Activated CD8-positive, alpha-beta T cell treated with anti-CD3 and anti-CD28 coated beads for 36 hours (primary cell): ENCODE measurements around the gene TRAPPC3L. TPM values are rescaled to one million over a fixed set of nuclear protein-coding genes. Genes with fewer than 3 reads are reported as not detected.

Experiments used
- ATAC-seq: fragments of 200-7000 bp; cut with Tn5 transposase; one replicate; pipeline ENCODE4 v1.10.0; 2021; ENCODE audit warnings: mild to moderate bottlenecking, moderate library complexity
- CTCF ChIA-PET: fragments of 350-600 bp; sonication (Branson Sonifier 250); formaldehyde crosslinking; loops from one replicate; lab custom pipeline; 2021; ENCODE audit warnings: antibody characterized with exemption; lab: Charles Lee
- POLR2A ChIA-PET: fragments of 350-600 bp; sonication (Branson Sonifier 250); formaldehyde crosslinking; loops from one replicate; lab custom pipeline; 2021; ENCODE audit warnings: antibody characterized with exemption; lab: Charles Lee
- DNase-seq: peaks from one replicate; pipeline ENCODE4 v3.0.0-alpha.2; 2020
- H3K27ac Mint-ChIP-seq: one replicate; pipeline ENCODE4 v1.8.0; 2021; ENCODE audit warnings: mild to moderate bottlenecking, mixed read lengths
- H3K27me3 Mint-ChIP-seq: one replicate; pipeline ENCODE4 v1.8.0; 2021; ENCODE audit warnings: mixed read lengths
- H3K36me3 Mint-ChIP-seq: one replicate; pipeline ENCODE4 v1.8.0; 2021; ENCODE audit warnings: low read depth, mixed read lengths
- H3K4me1 Mint-ChIP-seq: one replicate; pipeline ENCODE4 v1.8.0; 2021; ENCODE audit warnings: low read depth, mixed read lengths
- H3K4me3 Mint-ChIP-seq: one replicate; pipeline ENCODE4 v1.8.0; 2021; ENCODE audit warnings: mild to moderate bottlenecking, moderate library complexity, mixed read lengths
- H3K9me3 Mint-ChIP-seq: one replicate; pipeline ENCODE4 v1.8.0; 2021; ENCODE audit warnings: mixed read lengths
- CTCF ChIP-seq: fragments of 200-600 bp; IDR thresholded peaks from one replicate; pipeline ENCODE4 v1.8.0; 2022; ENCODE audit warnings: antibody characterized with exemption, mild to moderate bottlenecking
- intact Hi-C: fragments of 100-400 bp; cut with micrococcal nuclease; formaldehyde crosslinking; loops from one replicate; pipeline ENCODE4 v1.10.0; 2022
- total RNA-seq, 2 experiments: library from RNA; stranded (reverse); gene quantifications; one replicate each; pipeline ENCODE4 v1.2.3, GENCODE V29; 2021

The TRAPPC3L gene
- total RNA-seq, 2 experiments from 2014 or later = not detected

GRCh38 chr6:116564921-116565872 lies 19.7 kb upstream of the TRAPPC3L start:
- intact Hi-C loops = loop anchor here (10.0 kb wide), 1 partner anchor 280 kb away; no protein-coding TSS in a partner anchor

GRCh38 chr6:116564311-116564710 lies 18.8 kb upstream of the TRAPPC3L start:
- Mint-ChIP-seq H3K27me3 (peaks cover 2% of the 10 kb centered on the region), H3K27ac (no peak overlapping the region), H3K9me3 (no peaks in the 10 kb centered on the region), H3K4me1 (peaks cover 6% of the 10 kb centered on the region), H3K4me3 (no peak overlapping the region), H3K36me3 (no peaks in the 10 kb centered on the region)
- intact Hi-C loops = loop anchor here (10.0 kb wide), 1 partner anchor 280 kb away; no protein-coding TSS in a partner anchor
- DNase-seq (no peak), ATAC-seq (no peak)
- no peak for TF ChIP-seq CTCF
- POLR2A ChIA-PET = no interaction called here
- CTCF ChIA-PET = interaction anchor here (1.5 to 2.4 kb wide), 5 partner anchors 13 to 296 kb away, joined by 3 to 11 read pairs (median 7); no protein-coding TSS in a partner anchor

More at GRCh38 chr6:116564921-116565872, 19.7 kb upstream of the TRAPPC3L start:
- Mint-ChIP-seq H3K27me3 (peaks cover 2% of the 10 kb centered on the region), H3K36me3 (no peaks in the 10 kb centered on the region), H3K4me3 (peak overlapping the region; percentile 23), H3K9me3 (no peaks in the 10 kb centered on the region), H3K4me1 (peaks cover 12% of the 10 kb centered on the region), H3K27ac (no peak overlapping the region)
- ChIA-PET POLR2A (no interaction called here), CTCF (interaction anchor here (0.8 to 2.4 kb wide), 5 partner anchors 10 to 297 kb away, joined by 4 to 10 read pairs (median 7); no protein-coding TSS in a partner anchor)
- no peak for TF ChIP-seq CTCF
- peak; percentile 56 for ATAC-seq
- DNase-seq = peak; percentile 30

GRCh38 chr6:116563830-116564229 lies 18.3 kb upstream of the TRAPPC3L start:
- H3K9me3 Mint-ChIP-seq = no peaks in the 10 kb centered on the region
- H3K27ac Mint-ChIP-seq = no peak overlapping the region
- peaks cover 1% of the 10 kb centered on the region for H3K4me1 Mint-ChIP-seq
- DNase-seq = no peak
- ATAC-seq = no peak
- no peaks in the 10 kb centered on the region for H3K36me3 Mint-ChIP-seq
- intact Hi-C loops = loop anchor here (10.0 kb wide), 1 partner anchor 279 kb away; no protein-coding TSS in a partner anchor
- CTCF ChIA-PET = interaction anchor here (1.0 to 2.4 kb wide), 9 partner anchors 9 to 346 kb away, joined by 3 to 13 read pairs (median 4); partner anchors contain the start of gene TRAPPC3L
- no peak for TF ChIP-seq CTCF
- H3K27me3 Mint-ChIP-seq = peaks cover 2% of the 10 kb centered on the region
- H3K4me3 Mint-ChIP-seq = no peak overlapping the region
- POLR2A ChIA-PET = interaction anchor here (1.4 kb wide), 1 partner anchor 10 kb away, joined by 4 read pairs; the partner anchor contains the start of gene CALHM4

GRCh38 chr6:116562614-116563013 lies 17.1 kb upstream of the TRAPPC3L start:
- CTCF ChIA-PET = interaction anchor here (0.6 to 1.9 kb wide), 14 partner anchors 8 to 289 kb away, joined by 3 to 13 read pairs (median 4); partner anchors contain the start of genes CALHM4, RWDD1 and TRAPPC3L
- peaks cover 2% of the 10 kb centered on the region for H3K27me3 Mint-ChIP-seq
- no peak overlapping the region for H3K4me3 Mint-ChIP-seq
- no peak for TF ChIP-seq CTCF
- ATAC-seq (no peak), DNase-seq (no peak)
- no peaks in the 10 kb centered on the region for H3K4me1 Mint-ChIP-seq
- POLR2A ChIA-PET = interaction anchor here (0.5 to 1.4 kb wide), 2 partner anchors 9 to 10 kb away, joined by 3 to 4 read pairs; partner anchors contain the start of gene CALHM4
- no peaks in the 10 kb centered on the region for H3K9me3 Mint-ChIP-seq
- no peak overlapping the region for H3K27ac Mint-ChIP-seq
- intact Hi-C loops = loop anchor here (10.0 kb wide), 1 partner anchor 278 kb away; no protein-coding TSS in a partner anchor
- no peaks in the 10 kb centered on the region for H3K36me3 Mint-ChIP-seq
